ENCODE measurements around the gene TOX3. TPM values are rescaled to one million over a fixed set of nuclear protein-coding genes. Genes with fewer than 3 reads are reported as not detected.

TOX3 gene
- total and polyA plus RNA-seq, 2 of the 13 experiments (the other 11 are each of a cell fraction or from before 2014, with no cell fraction given): 14.5 to 98.6 TPM

GRCh38 chr16:52578007-52578828, 31.3 kb upstream of the TOX3 start (continued):
- TF ChIP-seq ZBTB1 (CRISPR knock-in tag; IDR thresholded peaks at IDR 0.05; ENCODE audit: borderline replicate concordance) (no peak), EHMT2 (IDR thresholded peaks at IDR 0.05; ENCODE audit: borderline replicate concordance, low read depth, low read length) (no peak), NONO (IDR thresholded peaks at IDR 0.05) (no peak), NONO (CRISPR knock-in tag; conservative IDR thresholded peaks at IDR 0.05) (no peak; the same call in 1 of the 2 replicates), CREB1 (IDR thresholded peaks at IDR 0.05) (peak; percentile 79), CREB1 (CRISPR knock-in tag; IDR thresholded peaks at IDR 0.05) (peak; percentile 88), ATF1 (CRISPR knock-in tag; IDR thresholded peaks at IDR 0.05) (peak; percentile 38), REST (IDR thresholded peaks at IDR 0.05; ENCODE audit: borderline replicate concordance in 1 of 2, low read depth in 1 of 2, low read length in 2 of 2) (peak in 1 of 2 experiments; percentile 16; a peak in 1 of 4 replicates), NCOA5 (CRISPR knock-in tag; IDR thresholded peaks at IDR 0.05) (no peak), ARHGAP35 (CRISPR knock-in tag; IDR thresholded peaks at IDR 0.05; ENCODE audit: borderline replicate concordance) (no peak), GMEB2 (CRISPR knock-in tag; IDR thresholded peaks at IDR 0.05; ENCODE audit: low read depth) (no peak), RORA (CRISPR knock-in tag; IDR thresholded peaks at IDR 0.05) (peak; percentile 60; the same call in 1 of the 2 replicates), GTF2F1 (IDR thresholded peaks at IDR 0.05; ENCODE audit: low read length) (no peak), KLF12 (CRISPR knock-in tag; IDR thresholded peaks at IDR 0.05; ENCODE audit: borderline replicate concordance) (no peak), ATF6 (CRISPR knock-in tag; conservative IDR thresholded peaks at IDR 0.05) (no peak), TCF7L2 (IDR thresholded peaks at IDR 0.05; ENCODE audit: low read depth, low read length) (no peak), ZNF317 (CRISPR knock-in tag; IDR thresholded peaks at IDR 0.05) (0 out of 2 replicates have a peak, but pooled peaks have one; percentile 34), THYN1 (CRISPR knock-in tag; IDR thresholded peaks at IDR 0.05; ENCODE audit: borderline replicate concordance, low read depth) (no peak), ATF2 (CRISPR knock-in tag; IDR thresholded peaks at IDR 0.05) (peak; percentile 25; the same call in 1 of the 2 replicates), ZFP1 (CRISPR knock-in tag; IDR thresholded peaks at IDR 0.05) (0 out of 2 replicates have a peak, but pooled peaks have one; percentile 27), CEBPG (CRISPR knock-in tag; IDR thresholded peaks at IDR 0.05) (peak; percentile 54), ISL2 (CRISPR knock-in tag; IDR thresholded peaks at IDR 0.05) (peak; percentile 94), TEAD2 (CRISPR knock-in tag; IDR thresholded peaks at IDR 0.05) (no peak)
